HG03469 (cell line): ENCODE data around the gene TBC1D26.
A peak's percentile ranks its signal among the peaks of the same experiment; 100 is the strongest.
"Not testable (repeated sequence)": the region's sequence is repeated elsewhere in the genome, so short reads cannot be mapped to it uniquely, and the experiment has no call there.

Experiments used
- ATAC-seq: cut with Tn5 transposase; IDR thresholded peaks from one replicate; pipeline ENCODE4 v1.9.1; 2021; ENCODE audit warnings: mild to moderate bottlenecking, moderate library complexity, moderate number of reproducible peaks; ENCODE audit not compliant: unreplicated experiment

TBC1D26 gene

GRCh38 chr17:15731900-15732299 is at the start of gene TBC1D26:
TSS of gene TBC1D26 (plus strand) at chr17:15732283. CDS start at chr17:15735349, 3,066 bp downstream.
- not testable (repeated sequence) for ATAC-seq

- not testable (repeated sequence) for ATAC-seq
Observed at GRCh38 chr17:15683135-15683534, 48.9 kb upstream of the TBC1D26 start.

GRCh38 chr17:15683824-15684478 is 48.1 kb upstream of the TBC1D26 start, which contains the start of gene TRIM16:
TSS of gene TRIM16 (minus strand) at chr17:15684311. CDS start at chr17:15651609, 32,702 bp downstream.
- ATAC-seq = peak; percentile 70

- not testable (repeated sequence) for ATAC-seq
Observed at GRCh38 chr17:15687494-15687893, 44.6 kb upstream of the TBC1D26 start.

GRCh38 chr17:15698967-15699366 is 33.1 kb upstream of the TBC1D26 start:
- not testable (repeated sequence) for ATAC-seq

- peak; percentile 92 for ATAC-seq
Observed at GRCh38 chr17:15699413-15699924, 32.6 kb upstream of the TBC1D26 start, which contains the start of gene ZNF286A. TSS of gene ZNF286A (plus strand) at chr17:15699752. CDS start at chr17:15700330, 578 bp downstream.

GRCh38 chr17:15699937-15700336 is 32.1 kb upstream of the TBC1D26 start:
- ATAC-seq = not testable (repeated sequence)

GRCh38 chr17:15704239-15704638 is 27.8 kb upstream of the TBC1D26 start:
- not testable (repeated sequence) for ATAC-seq

GRCh38 chr17:15704813-15705212 is 27.3 kb upstream of the TBC1D26 start:
- not testable (repeated sequence) for ATAC-seq

- not testable (repeated sequence) for ATAC-seq
Observed at GRCh38 chr17:15708879-15709278, 23.2 kb upstream of the TBC1D26 start.

GRCh38 chr17:15716601-15717563 is 15.2 kb upstream of the TBC1D26 start:
- not testable (repeated sequence) for ATAC-seq

GRCh38 chr17:15730535-15730934 is 1.5 kb upstream of the TBC1D26 start:
- ATAC-seq = not testable (repeated sequence)

- not testable (repeated sequence) for ATAC-seq
Observed at GRCh38 chr17:15733174-15733789, 1.2 kb downstream of the TBC1D26 start.

- not testable (repeated sequence) for ATAC-seq
Observed at GRCh38 chr17:15736578-15736977, 4.5 kb downstream of the TBC1D26 start.

GRCh38 chr17:15738066-15738465 is 6.0 kb downstream of the TBC1D26 start:
- ATAC-seq = no peak

- ATAC-seq = not testable (repeated sequence)
Observed at GRCh38 chr17:15739259-15739658, 7.2 kb downstream of the TBC1D26 start.

- not testable (repeated sequence) for ATAC-seq
Observed at GRCh38 chr17:15740041-15740440, 8.0 kb downstream of the TBC1D26 start.

GRCh38 chr17:15740570-15741120 is 8.6 kb downstream of the TBC1D26 start:
- no peak for ATAC-seq

GRCh38 chr17:15741624-15742023 is 9.5 kb downstream of the TBC1D26 start:
- ATAC-seq = no peak

- no peak for ATAC-seq
Observed at GRCh38 chr17:15742051-15742795, 10.1 kb downstream of the TBC1D26 start.
